GM12873 (cell line): ENCODE measurements around the gene EVA1A.

ENCODE experiments used
- CTCF ChIP-seq: IDR thresholded peaks from 2 replicates; pipeline ENCODE4 v1.5.1; 2012; ENCODE audit warnings: low read depth, mild to moderate bottlenecking, moderate library complexity, low read length, control low read depth; ENCODE audit not compliant: insufficient read depth; ENCODE audit errors: missing control alignments

The EVA1A gene

DNA sequence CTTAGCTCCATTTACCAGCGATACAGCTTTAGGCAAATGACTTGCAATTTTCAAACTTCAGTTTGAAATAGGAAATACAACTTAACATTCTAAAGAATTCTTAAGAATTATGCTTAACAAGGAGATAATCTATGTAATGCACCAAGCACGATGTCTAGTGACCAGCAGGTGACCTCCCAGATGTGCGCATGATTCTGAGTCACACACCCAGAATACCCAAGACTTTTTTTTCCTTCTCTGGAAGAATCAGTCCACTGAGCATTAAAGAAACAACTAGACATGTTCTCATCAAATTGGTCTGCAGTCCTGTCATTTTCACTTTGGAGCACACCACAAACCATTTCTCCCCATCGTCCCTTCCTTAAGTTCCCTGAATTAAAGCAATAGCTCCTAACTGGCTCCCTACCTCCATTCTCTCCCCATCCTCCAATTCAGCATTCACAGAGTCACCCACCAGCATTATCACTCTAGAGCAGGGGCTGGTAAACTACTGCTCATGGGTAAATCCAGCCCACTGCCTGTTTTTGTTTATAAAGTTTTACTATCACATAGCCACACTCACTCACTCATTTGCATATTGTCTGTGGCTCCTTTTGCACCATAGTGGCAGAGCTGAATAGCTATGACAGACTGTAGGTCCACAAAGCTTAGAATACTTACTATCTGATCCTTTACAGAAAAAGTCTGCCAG lies 13.2 kb downstream of the EVA1A start:
- no peak for TF ChIP-seq CTCF

DNA sequence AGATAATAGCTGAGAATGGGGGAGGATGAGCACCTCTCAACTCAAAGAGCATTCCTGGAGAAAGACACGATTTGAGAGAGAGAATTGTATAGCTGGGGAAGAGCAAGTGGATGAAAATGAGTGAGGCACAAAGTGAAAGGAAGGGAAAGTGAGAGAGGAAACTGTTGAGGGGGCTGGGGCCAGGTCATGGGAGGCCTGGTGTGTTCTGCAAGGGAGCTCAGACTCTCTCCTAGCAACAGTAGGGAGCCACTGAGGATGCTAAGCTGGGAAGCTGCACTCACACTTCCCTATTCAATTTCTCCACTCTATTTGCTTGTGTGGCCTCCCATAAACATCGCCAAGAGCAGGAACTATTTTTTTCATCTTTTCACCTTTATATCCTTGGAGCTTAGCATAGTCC lies 14.8 kb downstream of the EVA1A start:
- TF ChIP-seq CTCF = no peak

DNA sequence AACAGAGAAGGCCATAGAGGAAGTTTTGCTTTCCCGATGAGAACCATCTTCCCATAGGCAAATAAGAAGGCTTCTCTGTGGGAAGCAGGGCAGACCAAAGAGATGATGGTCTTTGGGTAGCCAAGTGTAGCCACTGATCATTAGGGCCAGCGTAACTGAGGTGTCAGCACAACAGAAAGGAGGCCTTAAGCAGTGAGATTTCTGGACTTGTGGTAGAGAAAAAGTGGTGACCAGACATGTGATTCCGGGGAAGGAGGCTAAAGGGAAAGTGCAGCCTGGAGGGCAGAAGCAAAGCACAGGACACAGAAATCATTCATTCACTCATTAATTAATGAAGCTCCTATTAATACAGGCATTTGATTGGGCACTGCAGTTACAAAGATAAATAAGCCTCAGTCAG lies 15.4 kb downstream of the EVA1A start:
- TF ChIP-seq CTCF = no peak

GRCh38 chr2:75543446-75543845 lies 17.3 kb downstream of the EVA1A start:
- no peak for TF ChIP-seq CTCF

DNA sequence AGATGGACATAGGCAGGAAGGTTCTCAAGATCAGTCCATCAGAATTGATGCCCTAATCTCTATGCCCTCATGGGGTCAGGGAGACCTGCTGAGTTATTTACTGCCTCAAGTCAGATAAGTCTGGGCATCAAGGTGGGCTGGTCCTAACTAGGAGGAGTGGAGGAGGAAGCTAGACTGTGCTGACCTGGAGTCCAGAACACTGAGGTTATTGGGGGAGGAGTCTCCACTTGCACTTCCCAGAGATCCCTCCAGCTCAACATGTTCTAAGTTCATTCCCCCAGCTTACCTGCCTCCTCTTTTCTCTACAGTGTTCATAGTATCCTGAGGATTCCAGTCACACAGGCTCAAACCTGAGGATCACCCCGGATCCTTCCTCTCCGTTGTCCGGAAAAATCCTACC lies 19.3 kb downstream of the EVA1A start:
- no peak for TF ChIP-seq CTCF

GRCh38 chr2:75540994-75541393 lies 19.7 kb downstream of the EVA1A start:
- no peak for TF ChIP-seq CTCF

DNA sequence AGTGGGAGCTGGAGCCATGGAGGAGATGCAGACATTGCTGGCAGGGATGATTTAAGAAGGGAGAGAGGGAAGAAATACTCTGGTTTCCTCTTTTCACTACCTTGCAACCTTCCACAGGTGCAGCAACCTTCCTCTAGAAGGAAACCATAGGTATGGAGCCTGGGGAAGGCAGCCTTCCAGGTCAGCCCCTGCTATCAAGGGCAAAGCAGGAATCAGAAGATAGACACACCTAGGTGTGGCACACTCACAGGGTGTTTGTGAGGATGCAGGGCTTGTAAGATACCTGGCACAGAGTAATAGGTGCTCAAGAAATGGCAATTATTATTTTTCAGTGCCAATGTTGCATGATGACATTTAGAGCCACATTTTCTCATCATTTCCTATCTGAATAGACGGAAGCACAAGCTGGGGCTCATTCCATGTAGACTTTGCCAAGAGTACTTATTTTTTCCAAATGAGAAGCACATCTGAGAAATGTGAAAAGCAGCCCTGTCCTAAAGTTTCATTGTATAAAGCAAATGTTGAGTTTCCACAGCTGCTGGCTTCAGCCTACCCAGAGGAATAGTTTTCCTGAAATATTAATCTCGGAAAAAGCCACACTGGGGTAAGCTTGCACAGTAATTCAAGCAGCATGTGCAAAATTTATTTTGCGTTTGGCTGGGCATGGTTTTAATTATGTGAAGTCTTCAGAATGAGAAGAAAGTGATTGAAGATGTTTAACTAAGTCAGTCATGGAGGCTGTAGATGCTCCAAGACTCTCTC lies 20.6 kb downstream of the EVA1A start:
- TF ChIP-seq CTCF = no peak
